Natural killer cell (primary cell): Measurements from ENCODE around the gene PLPP3. TPM values are rescaled to one million over a fixed set of nuclear protein-coding genes. Genes with fewer than 3 reads are reported as not detected.

Experiments
- ATAC-seq, 3 donors: fragments of 150-1000 bp in 2 of 3; fragments of 200-7000 bp in 1 of 3; cut with Tn5 transposase; 1 replicate in 1 of 3; 2 replicates in 2 of 3; pipeline ENCODE4 v1.10.0; 2021; ENCODE audit warnings: mild to moderate bottlenecking in 2 of 3, moderate library complexity in 2 of 3
- DNase-seq, 2 donors: peaks; one replicate each; pipeline versions ENCODE4 v3.0.0 to v3.0.0-alpha.2; 2013 to 2021; ENCODE audit warnings: mixed read lengths in 1 of 2
- H3K27ac ChIP-seq: one replicate; pipeline ENCODE4 v1.5.1; 2013; ENCODE audit warnings: mild to moderate bottlenecking, low read length
- H3K27me3 ChIP-seq: one replicate; pipeline ENCODE4 v1.6.1; 2013; ENCODE audit warnings: low read length; ENCODE audit not compliant: control insufficient read depth, insufficient read depth
- H3K36me3 ChIP-seq: one replicate; pipeline ENCODE4 v1.6.1; 2013; ENCODE audit warnings: low read length; ENCODE audit not compliant: control insufficient read depth, insufficient read depth
- H3K4me1 ChIP-seq: one replicate; pipeline ENCODE4 v1.6.1; 2013; ENCODE audit warnings: low read length; ENCODE audit not compliant: control insufficient read depth, insufficient read depth
- H3K4me3 ChIP-seq: one replicate; pipeline ENCODE4 v1.5.1; 2013; ENCODE audit warnings: low read length
- H3K9me3 ChIP-seq: one replicate; pipeline ENCODE4 v1.6.1; 2013; ENCODE audit warnings: low read length; ENCODE audit not compliant: control insufficient read depth, insufficient read depth
- H3K27ac Mint-ChIP-seq, 2 donors: one replicate each; pipeline ENCODE4 v1.8.0; 2022; ENCODE audit warnings: mild to moderate bottlenecking in 2 of 2, mixed read lengths in 2 of 2, moderate library complexity in 1 of 2
- H3K27me3 Mint-ChIP-seq, 2 donors: one replicate each; pipeline ENCODE4 v1.8.0; 2022; ENCODE audit warnings: low read depth in 2 of 2, mixed read lengths in 2 of 2
- H3K36me3 Mint-ChIP-seq: one replicate; pipeline ENCODE4 v1.8.0; 2022; ENCODE audit warnings: mixed read lengths
- H3K4me1 Mint-ChIP-seq, 2 donors: one replicate each; pipeline ENCODE4 v1.8.0; 2022; ENCODE audit warnings: mixed read lengths in 2 of 2
- H3K4me3 Mint-ChIP-seq: one replicate; pipeline ENCODE4 v1.8.0; 2022; ENCODE audit warnings: mild to moderate bottlenecking, moderate library complexity, mixed read lengths
- H3K9me3 Mint-ChIP-seq, 2 donors: one replicate each; pipeline ENCODE4 v1.8.0; 2022; ENCODE audit warnings: mixed read lengths in 2 of 2
- WGBS: methylation state at CpG from one replicate; pipeline ENCODE4 v1.1.7; 2013; ENCODE audit warnings: missing lambda C conversion rate; ENCODE audit not compliant: insufficient coverage; 5-methylcytosine and 5-hydroxymethylcytosine counted together
- intact Hi-C: fragments of 100-400 bp; cut with micrococcal nuclease; formaldehyde crosslinking; loops from one replicate; pipeline ENCODE4 v1.14.2; 2022
- total RNA-seq, 4 donors: library from RNA; stranded (reverse); fragments of 120-200 nt in 1 of 4; gene quantifications; one replicate each; pipeline versions ENCODE4 v1.2.3 to v1.2.4, GENCODE V29; 2013 to 2022
- TF ChIP-seq, protein P1 (sequence below): fragments of 200-600 bp; IDR thresholded peaks from one replicate; pipeline ENCODE4 v1.8.0; 2022; ENCODE audit warnings: antibody characterized with exemption

Gene PLPP3
- total RNA-seq, 3 donors from 2014 or later (not counting 1 experiment from before 2014, with no cell fraction given), result 0.11 to 0.50 TPM; not detected in 1

DNA sequence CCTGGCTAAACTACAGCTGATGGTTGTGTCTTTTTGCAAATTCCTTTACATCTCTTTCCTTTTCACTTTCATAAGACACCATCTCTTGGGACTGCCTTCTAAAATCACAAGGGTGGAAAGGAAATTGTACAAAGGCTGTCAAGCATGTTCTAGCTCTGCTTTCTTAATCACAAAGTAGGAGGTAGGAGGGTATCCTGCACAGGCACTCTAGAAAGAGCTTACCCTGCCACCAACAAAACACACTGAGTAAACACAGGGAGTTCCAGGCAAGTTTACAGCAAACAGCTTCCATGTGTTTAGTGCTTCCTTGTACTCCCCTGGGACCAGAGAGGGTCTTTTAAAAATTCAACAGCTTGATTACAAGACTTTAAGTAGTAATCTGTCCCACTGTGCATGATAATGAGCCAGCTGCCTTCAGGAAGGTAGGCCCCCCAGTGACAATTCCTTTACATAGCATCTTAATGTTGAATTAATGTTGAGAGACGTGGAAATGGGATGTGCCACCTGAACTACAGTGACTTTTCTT, 2.4 kb downstream of the PLPP3 start:
- Histone ChIP-seq H3K27ac (no peak overlapping the region), H3K9me3 (no peaks in the 10 kb centered on the region), H3K36me3 (no peaks in the 10 kb centered on the region), H3K4me1 (peaks cover 3% of the 10 kb centered on the region), H3K27me3 (peaks cover 14% of the 10 kb centered on the region), H3K4me3 (no peak overlapping the region)
- WGBS, result no CpG with 5 or more reads among the region's 1 CpG
- intact Hi-C loops, result no loop called here
- Mint-ChIP-seq H3K4me3 (no peak overlapping the region), H3K36me3 (no peaks in the 10 kb centered on the region), H3K27ac (no peak overlapping the region), H3K4me1 (no peaks in the 10 kb centered on the region), H3K27me3 (peaks cover 28 to 59% of the 10 kb centered on the region in 2 donors), H3K9me3 (no peaks in the 10 kb centered on the region)
- TF ChIP-seq, protein P1, sequence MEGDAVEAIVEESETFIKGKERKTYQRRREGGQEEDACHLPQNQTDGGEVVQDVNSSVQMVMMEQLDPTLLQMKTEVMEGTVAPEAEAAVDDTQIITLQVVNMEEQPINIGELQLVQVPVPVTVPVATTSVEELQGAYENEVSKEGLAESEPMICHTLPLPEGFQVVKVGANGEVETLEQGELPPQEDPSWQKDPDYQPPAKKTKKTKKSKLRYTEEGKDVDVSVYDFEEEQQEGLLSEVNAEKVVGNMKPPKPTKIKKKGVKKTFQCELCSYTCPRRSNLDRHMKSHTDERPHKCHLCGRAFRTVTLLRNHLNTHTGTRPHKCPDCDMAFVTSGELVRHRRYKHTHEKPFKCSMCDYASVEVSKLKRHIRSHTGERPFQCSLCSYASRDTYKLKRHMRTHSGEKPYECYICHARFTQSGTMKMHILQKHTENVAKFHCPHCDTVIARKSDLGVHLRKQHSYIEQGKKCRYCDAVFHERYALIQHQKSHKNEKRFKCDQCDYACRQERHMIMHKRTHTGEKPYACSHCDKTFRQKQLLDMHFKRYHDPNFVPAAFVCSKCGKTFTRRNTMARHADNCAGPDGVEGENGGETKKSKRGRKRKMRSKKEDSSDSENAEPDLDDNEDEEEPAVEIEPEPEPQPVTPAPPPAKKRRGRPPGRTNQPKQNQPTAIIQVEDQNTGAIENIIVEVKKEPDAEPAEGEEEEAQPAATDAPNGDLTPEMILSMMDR, result no peak
- ATAC-seq (no peak), DNase-seq (no peak)

DNA sequence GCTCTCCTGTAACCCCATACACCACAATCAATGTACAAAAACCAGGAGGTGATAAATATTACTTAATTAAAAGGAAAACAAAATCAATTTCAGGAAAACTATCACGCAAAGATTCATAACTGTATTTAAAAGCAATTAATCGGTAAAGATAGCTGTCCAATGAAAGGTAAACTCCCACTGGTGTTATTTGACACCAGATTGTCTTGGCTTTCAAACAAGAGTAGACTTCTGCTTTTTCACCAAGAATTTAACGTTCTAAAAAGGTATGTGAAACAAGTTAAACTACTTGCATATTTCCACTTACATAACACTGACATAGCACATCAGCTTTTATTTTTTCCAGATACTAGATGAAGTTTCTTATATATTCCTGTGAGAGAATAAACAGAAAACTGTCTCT, 3.5 kb downstream of the PLPP3 start:
- Mint-ChIP-seq H3K27ac (no peak overlapping the region), H3K36me3 (no peaks in the 10 kb centered on the region), H3K9me3 (no peaks in the 10 kb centered on the region), H3K27me3 (peaks cover 29 to 61% of the 10 kb centered on the region in 2 donors), H3K4me3 (no peak overlapping the region), H3K4me1 (no peaks in the 10 kb centered on the region)
- 47% methylated on average over 2 of the region's 3 CpGs for WGBS
- intact Hi-C loops, result no loop called here
- Histone ChIP-seq H3K36me3 (no peaks in the 10 kb centered on the region), H3K27ac (no peak overlapping the region), H3K4me3 (no peak overlapping the region), H3K27me3 (peaks cover 14% of the 10 kb centered on the region), H3K4me1 (peaks cover 3% of the 10 kb centered on the region), H3K9me3 (no peaks in the 10 kb centered on the region)
- no peak for ATAC-seq
- TF ChIP-seq, protein P1, result no peak
- DNase-seq, result no peak

DNA sequence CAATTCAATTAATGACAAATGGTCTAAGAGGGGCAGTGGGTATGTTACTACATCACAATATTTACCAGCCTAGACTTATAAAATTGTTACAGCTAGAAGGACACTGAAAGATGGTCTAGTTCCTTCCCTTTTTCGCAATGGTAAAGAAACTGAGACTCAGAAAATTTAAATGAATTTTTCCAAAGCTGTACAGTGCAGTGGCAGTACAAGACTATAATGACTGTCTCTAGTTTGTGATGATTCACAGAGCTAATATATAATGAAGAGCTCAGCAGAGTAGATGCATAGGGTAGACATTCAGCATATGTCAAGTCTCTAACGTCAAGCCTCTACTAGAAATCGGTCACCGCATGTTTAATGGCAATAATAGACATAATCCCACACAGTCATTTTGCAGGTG, 4.6 kb downstream of the PLPP3 start:
- WGBS, result 84% methylated on average over 4 of the region's 4 CpGs
- no peak for ATAC-seq
- no peaks in the 10 kb centered on the region for H3K36me3 ChIP-seq
- no peak overlapping the region for H3K27ac Mint-ChIP-seq
- no peak for DNase-seq
- H3K4me1 ChIP-seq, result peaks cover 3% of the 10 kb centered on the region
- intact Hi-C loops, result no loop called here
- H3K4me1 Mint-ChIP-seq, result no peaks in the 10 kb centered on the region
- TF ChIP-seq, protein P1, result no peak
- H3K9me3 Mint-ChIP-seq, result no peaks in the 10 kb centered on the region
- peaks cover 13% of the 10 kb centered on the region for H3K27me3 ChIP-seq
- H3K27me3 Mint-ChIP-seq, result peaks cover 23 to 52% of the 10 kb centered on the region in 2 donors
- H3K27ac ChIP-seq, result no peak overlapping the region
- H3K4me3 Mint-ChIP-seq, result no peak overlapping the region
- H3K36me3 Mint-ChIP-seq, result no peaks in the 10 kb centered on the region
- no peak overlapping the region for H3K4me3 ChIP-seq
- no peaks in the 10 kb centered on the region for H3K9me3 ChIP-seq

DNA sequence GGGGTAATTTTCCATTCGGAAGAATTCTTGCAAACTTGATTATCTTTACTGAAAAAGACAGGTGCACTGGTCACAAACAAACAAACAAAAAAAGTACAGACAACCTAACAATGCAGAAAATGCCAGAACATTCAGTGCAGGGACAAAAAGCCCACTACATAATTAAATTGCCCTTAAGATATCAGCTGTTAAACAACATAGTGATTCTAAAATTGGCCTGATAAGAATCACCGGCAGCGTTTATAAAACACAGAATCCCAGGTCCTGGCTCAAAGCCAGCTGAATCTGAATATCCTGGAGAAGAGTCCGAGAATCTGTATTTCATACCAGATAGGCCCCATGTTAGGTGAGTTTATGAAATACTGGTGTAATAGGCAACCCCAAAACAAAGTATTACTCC, 6.1 kb downstream of the PLPP3 start:
- H3K4me1 ChIP-seq, result no peaks in the 10 kb centered on the region
- Mint-ChIP-seq H3K4me1 (no peaks in the 10 kb centered on the region), H3K27me3 (peaks cover 19 to 45% of the 10 kb centered on the region in 2 donors), H3K4me3 (no peak overlapping the region), H3K36me3 (no peaks in the 10 kb centered on the region), H3K27ac (no peak overlapping the region), H3K9me3 (no peaks in the 10 kb centered on the region)
- H3K9me3 ChIP-seq, result no peaks in the 10 kb centered on the region
- no peak overlapping the region for H3K4me3 ChIP-seq
- intact Hi-C loops, result no loop called here
- no peaks in the 10 kb centered on the region for H3K36me3 ChIP-seq
- no peak for DNase-seq
- H3K27me3 ChIP-seq, result peaks cover 7% of the 10 kb centered on the region
- TF ChIP-seq, protein P1, result no peak
- H3K27ac ChIP-seq, result no peak overlapping the region
- 88% methylated on average over 3 of the region's 4 CpGs for WGBS
- ATAC-seq, result no peak
